NCI-H1436 (cell line): Measurements from ENCODE around the gene DLGAP4.
"Not testable (repeated sequence)": the region's sequence is repeated elsewhere in the genome, so short reads cannot be mapped to it uniquely, and the experiment has no call there.

Experiments
- DNase-seq: peaks from one replicate; lab custom pipeline; 2025; lab: John Stamatoyannopoulos, UW

Gene DLGAP4

DNA sequence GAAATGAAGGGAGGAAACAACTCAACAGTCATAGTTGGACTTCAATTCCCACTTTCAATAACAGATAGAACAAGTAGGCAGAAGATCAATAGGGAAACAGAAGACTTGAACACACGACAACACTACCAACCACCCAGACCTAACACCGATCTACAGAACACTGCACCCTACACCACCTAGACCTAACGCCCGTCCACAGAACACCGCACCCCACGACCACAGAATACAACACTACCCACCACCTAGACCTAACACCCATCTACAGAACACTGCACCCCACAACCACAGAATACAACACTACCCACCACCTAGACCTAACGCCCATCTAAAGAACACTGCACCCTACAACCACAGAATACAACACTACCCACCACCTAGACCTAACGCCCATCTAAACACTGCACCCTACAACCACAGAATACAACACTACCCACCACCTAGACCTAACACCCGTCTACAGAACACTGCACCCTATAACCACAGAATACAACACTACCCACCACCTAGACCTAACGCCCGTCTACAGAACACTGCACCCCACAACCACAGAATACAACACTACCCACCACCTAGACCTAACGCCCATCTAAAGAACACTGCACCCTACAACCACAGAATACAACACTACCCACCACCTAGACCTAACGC is 258.1 kb downstream of the DLGAP4 start:
- DNase-seq, result not testable (repeated sequence)

DNA sequence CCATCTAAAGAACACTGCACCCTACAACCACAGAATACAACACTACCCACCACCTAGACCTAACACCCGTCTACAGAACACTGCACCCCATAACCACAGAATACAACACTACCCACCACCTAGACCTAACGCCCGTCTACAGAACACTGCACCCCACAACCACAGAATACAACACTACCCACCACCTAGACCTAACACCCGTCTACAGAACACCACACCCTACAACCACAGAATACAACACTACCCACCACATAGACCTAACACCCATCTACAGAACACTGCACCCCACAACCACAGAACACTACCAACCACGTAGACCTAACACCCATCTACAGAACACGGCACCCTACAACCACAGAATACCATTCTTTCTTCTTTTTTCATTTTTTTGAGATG is 258.6 kb downstream of the DLGAP4 start:
- DNase-seq, result not testable (repeated sequence)

GRCh38 chr20:36565520-36565919 is 259.4 kb downstream of the DLGAP4 start:
- DNase-seq, result no peak

DNA sequence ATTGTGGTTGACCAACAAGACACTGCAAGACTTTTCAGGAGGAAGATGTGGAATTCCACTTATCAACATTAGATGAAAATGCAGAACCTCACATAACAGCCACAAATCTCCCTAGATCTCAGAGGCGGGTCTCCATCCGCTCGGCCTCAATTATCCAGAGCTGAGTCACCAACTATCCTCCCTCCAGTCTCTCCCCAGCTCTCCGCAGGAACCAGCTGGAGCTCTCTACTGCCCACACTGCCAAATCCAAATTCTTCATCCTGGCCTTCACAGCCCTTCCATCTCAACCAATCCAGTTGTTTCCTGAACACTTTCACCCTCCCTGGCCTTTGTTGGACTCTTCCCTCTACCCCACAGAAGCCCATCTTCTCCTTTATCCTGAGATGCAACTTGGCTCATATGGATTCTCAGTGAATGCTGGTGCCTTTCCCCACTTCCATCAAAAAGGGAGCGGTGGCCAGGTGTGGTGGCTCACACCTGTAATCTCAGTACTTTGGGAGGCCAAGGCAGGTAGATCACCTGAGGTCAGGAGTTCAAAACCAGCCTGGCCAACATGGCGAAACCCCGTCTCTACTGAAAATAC is 263.8 kb downstream of the DLGAP4 start:
- DNase-seq, result no peak

GRCh38 chr20:36571564-36572504 is 265.7 kb downstream of the DLGAP4 start:
- no peak for DNase-seq

- DNase-seq, result no peak
These were observed 266.6 kb downstream of the DLGAP4 start for GRCh38 chr20:36572701-36573102.

DNA sequence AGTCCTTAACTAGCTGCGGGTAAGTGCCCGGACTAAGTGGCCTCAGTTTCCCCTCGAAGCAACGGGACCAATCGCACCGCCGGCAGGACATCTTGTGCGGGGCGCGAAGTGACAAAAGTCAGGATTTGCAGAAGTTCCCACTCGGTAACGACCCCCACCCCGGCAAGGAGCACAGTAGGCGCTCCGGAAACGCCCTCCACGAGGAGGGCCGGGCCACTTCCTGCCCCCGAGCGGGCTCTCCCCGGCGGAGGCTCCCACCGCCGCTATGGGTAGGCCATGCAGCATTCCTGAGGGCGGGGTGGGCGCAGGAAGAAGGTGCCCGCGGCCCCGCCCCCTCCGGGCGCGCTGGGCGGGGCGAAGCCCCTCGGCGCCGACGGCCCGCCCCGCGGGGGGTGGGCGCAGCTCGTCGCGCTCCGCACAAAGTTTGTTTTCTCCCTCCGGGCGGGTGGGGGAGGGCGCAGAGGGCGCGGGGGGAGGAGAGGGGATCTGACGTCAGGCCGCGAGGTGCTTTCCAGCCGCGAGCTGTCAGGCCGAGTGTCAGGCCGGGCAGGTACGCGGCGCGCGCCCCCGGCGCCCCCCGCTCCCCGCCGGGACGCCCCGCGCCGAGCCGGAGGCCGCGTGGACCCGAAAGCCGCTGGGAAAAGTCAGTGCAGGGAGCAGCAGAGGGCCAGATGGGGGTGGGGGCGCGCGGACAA is 267.1 kb downstream of the DLGAP4 start, which contains the start of gene TGIF2:
Gene TGIF2, plus strand, starts transcription at position 495 of the 695 bp plus-strand sequence. CDS start 5,178 bp downstream, outside the sequence.
- DNase-seq, result peak; percentile 63

DNA sequence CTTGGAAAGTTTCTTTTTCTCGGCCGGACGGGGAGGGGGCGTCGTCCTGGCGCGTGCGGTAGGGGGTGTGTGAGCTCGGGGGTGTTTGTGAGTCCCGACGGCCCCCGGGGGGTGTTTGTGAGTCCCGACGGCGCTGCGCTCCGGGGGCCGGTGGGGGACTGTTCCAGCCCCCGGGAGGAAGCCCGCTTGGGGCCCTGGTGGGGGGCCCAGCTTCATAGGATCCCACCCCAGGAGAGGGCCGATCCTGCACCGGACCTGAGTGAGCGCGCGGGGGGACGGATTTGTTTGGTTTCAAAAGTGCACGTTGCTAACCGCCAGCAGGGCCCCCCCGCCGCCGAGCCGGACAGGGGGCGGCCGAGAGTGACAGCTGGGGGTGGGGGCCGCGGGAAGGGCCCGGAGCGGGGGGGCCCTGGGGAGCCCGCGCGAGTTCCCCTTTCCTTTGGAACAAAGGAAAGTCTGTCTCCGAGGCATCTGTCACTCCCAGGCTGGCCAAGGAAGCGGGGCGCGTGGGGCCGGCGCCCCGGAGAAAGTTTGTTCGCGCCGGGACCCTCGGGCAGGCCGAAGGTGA is 267.7 kb downstream of the DLGAP4 start:
- no peak for DNase-seq

- no peak for DNase-seq
These were observed 268.4 kb downstream of the DLGAP4 start for GRCh38 chr20:36574366-36575135.

DNA sequence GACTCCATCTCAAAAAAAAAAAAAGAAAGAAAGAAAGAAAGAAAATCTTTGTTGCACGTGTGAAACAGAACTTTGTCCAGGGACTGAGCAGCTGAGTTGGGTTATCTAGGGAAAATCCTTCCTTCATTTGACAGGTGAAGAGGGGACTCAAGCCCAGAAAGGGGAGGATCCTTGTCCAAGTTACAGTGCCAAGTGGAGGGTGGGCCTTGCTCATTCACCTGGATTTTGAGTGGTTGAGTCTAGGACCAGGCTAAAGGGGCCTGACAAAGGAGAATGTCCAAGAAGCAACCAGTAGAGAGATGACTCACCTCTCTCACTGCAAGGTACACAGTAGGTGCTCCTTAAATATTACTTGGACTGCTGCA is 269.9 kb downstream of the DLGAP4 start:
- no peak for DNase-seq
